CD4-positive, alpha-beta T cell treated with Interferon gamma for 1 hour (primary cell): ENCODE measurements around the gene MNT.

Source experiments
- DNase-seq: peaks from one replicate; pipeline ENCODE4 v3.0.0-alpha.2; 2020

The MNT gene

DNA sequence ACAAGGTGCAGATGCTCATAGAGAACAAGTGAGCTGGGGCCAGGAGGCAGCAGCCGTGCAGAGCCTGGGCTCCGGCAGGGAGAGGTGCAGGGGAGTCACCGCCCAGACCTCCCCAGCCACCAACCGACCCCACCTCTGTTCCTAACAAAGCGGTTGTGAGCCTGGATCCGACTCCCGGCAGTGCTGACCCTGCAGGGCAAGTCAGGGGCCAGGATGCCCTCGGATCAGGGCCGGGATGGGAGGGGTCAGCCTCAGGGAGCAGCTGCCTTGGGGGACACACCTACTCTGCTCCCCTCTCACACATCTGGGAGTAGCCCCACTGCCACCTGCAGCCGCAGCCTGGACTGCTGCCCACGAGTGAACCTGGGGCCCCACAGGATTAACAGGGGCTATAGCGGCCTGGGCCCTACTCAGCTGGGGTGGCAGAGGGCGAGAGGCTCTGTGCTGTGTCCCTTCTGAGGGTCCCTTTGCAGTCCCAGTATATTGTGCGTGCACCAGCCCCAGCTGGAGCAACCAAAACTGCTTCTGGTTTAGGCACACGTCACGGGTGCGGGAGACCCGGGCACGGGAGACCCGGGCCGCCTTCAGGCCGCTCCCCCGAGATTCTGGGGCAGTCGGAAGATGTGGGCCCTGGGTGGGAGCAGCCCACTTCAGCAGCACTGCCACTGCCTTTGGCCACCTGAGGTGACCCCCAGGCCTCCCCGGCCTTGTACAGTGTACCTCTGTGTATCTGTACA is 21.2 kb downstream of the MNT start:
- DNase-seq, result no peak

DNA sequence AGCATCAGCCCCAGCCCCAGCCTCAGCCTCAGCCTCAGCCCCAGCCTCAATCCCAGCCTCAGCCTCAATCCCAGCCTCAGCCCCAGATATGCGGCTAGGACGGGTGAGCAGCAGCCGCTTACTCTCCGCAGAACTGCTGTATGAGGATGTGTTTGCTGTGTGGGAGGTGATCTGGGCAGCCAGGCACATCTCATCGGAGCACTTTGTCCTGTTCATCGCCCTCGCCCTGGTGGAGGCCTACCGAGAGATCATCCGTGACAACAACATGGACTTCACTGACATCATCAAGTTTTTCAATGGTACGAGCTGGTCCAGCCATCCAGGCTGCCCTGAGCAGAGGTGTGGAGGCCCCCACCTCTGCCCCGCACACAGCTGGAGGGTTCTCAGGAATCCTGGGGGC is 22.0 kb downstream of the MNT start:
- no peak for DNase-seq

GRCh38 chr17:2377659-2378058 is 23.2 kb downstream of the MNT start:
- DNase-seq, result no peak

- no peak for DNase-seq
Measured at GRCh38 chr17:2376107-2376506, 24.8 kb downstream of the MNT start.

DNA sequence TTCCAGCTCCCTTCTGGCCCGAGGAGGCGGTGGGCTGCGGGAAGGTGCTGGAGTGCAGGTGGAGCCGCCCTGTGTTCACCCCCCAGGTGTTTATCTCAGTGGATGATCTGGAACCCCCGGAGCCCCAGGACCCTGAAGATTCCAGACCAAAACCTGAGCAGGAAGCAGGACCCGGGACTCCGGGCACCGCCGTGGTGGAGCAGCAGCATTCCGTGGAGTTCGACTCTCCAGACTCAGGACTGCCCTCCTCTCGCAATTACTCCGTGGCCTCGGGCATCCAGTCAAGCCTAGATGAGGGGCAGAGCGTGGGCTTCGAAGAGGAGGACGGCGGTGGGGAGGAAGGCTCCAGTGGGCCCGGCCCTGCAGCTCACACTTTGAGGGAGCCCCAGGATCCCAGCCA is 25.5 kb downstream of the MNT start:
- no peak for DNase-seq

GRCh38 chr17:2374549-2375285 is 26.1 kb downstream of the MNT start:
- DNase-seq, result no peak

- DNase-seq, result no peak
Measured at GRCh38 chr17:2373179-2373578, 27.7 kb downstream of the MNT start.

- no peak for DNase-seq
Measured at GRCh38 chr17:2372681-2373080, 28.2 kb downstream of the MNT start.

GRCh38 chr17:2372180-2372579 is 28.7 kb downstream of the MNT start:
- DNase-seq, result no peak

DNA sequence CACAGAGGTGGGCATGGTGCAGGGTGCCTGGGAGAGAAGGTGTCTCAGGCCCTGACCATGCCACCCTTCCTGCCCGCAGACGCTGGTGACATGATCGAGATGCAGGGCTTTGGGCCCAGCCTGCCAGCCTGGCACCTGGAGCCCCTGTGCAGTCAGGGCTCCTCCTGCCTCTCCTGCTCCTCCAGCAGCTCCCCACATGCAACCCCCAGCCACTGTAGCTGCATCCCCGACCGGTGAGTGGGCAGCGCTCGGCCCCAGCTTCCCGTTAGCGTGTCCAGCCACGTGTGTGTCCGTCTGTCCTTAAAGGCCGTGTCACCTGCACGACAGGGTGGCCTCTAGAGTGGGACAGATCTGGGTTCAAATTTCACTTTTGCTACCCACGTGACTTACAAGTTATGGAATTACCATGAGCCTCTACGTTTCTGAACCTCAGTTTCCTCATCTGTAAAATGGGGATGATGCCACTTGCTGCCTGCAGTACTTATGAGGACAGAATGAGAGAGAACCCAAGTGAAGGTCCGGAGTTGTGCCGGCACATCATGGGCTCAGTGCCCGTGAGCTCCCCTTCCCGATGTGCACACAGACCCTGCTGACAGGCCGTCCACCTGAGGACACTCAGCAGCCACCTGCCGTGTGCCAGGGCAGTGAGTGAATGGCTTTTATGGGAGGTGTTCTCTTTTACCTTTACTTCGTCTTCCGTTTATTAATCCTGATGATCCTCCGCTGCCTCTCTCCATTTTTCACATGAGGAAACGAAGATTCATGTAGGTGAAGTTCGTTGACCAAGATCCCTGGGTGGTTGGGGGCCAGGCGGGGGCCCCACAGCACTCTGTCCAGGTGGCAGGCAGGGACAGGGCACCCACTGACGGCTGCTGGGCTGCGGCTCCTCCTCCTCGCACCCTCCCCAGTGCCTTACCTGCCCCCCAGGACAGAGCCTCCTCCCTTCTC is 29.4 kb downstream of the MNT start:
- DNase-seq, result no peak

DNA sequence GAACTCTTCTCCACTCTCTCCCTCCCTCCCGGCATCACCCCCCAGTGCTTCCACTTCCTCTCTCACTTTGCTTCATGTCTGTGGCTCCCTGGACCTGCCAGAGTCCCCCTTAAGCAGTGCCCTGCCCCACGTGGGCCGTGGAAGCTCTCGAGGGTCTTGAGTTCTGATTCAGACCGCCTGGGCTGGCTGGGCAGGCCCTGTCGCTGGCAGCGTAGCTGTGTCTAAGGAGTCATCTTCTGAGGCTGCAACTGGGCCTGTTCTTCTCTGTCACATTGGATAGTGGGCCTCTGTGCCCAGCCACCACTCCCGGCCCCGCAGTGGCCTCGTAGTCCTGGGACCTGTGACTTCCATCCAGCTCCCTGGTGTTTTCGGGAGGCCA is 30.7 kb downstream of the MNT start:
- DNase-seq, result no peak

- DNase-seq, result no peak
Measured at GRCh38 chr17:2369551-2370210, 31.2 kb downstream of the MNT start.

DNA sequence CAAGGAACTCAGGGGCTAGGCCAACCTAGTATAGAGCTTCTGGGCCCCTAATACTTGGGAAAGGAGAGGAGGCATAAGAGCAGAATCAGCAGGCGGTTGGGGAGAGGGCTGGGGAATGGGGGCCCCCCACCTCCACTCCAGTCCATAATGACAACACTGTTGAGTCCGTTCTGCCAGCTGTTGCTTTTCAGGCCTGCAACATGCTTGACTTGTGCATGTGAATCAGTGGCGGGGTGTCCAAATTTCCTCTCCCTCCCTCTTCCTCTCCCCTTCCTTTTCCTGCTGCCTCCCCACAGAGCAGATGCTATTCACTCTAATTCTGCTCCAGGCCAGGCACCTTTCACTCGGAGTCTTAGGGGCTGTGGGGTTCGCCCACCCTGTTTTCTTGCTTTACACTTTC is 31.8 kb downstream of the MNT start:
- DNase-seq, result no peak

GRCh38 chr17:2368359-2368758 is 32.5 kb downstream of the MNT start:
- no peak for DNase-seq

DNA sequence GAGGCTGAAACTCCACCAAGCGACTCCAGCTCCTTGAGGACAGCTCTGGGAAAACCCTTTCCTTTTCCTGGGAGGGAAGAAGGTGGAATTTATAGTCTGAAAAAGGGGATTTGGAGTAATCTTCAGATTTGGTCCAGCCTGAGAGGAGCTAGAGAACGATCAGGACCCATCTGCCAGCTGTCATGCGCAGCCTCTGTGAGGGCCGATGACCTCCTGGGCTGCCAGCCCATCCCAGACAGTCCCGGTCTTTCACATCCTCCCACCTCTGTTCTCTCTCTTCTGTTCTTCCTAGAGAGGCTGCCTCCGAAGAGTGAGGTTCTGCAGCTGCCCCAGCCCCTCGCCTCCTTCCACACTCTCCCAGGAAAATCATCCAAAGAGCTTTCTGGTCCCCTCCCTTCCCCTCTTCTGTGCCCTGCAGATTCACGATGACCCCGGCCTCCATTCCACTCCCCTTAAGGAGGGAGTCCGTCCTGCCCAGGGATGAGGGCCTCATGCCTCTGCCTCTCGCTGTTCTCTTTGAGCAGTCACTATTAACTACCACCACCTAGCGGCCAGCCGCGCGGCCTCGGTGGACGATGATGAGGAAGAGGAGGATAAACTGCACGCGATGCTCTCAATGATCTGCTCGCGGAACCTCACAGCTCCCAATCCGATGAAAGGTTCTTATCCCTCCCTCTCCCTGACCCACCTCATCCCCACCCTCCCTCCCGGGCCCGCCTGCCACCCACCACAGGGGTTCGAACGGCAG is 33.9 kb downstream of the MNT start:
- no peak for DNase-seq

- DNase-seq, result no peak
Measured at GRCh38 chr17:2365132-2365531, 35.7 kb downstream of the MNT start.

GRCh38 chr17:2364763-2365116 is 36.1 kb downstream of the MNT start:
- DNase-seq, result no peak

DNA sequence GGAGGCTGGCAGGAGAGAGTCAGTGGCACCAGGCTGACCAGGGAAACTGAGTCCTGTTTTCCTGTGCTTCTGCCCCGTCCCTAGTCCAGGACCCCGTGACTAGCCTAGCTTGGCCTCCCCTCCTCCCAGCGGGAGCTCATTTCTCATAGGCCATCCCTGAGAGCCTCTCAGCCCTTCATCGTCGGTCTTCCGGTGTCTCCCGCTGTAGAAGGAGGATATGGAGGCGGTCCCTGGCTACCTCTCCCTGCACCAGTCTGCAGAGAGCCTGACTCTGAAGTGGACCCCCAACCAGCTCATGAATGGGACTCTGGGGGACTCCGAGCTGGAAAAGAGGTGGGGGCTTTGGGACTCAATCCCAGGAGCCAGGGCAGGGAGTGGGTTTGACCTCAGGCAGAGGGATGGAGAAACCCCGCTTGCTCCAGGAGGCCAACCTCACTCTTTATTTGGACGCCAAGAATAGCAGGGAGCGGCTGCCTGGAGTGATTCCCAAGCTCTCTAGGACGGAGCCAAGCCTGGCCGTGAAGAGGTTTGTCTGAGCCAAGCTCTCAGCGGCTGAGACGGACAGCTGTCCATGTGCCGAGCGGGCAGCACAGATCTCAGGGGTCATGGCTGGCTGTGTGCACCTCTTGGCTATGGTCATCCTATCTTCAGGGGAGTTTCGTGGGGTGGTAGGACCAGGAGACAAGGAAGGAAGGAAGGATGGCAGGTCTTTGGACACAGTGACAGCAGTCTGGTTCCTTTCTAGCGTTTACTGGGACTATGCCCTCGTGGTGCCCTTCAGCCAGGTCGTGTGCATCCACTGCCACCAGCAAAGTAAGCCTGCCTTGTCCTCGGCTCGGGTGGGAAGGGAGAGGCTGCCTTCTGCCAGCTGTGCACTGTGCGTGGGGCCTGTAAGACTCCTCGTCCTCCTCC is 36.8 kb downstream of the MNT start:
- DNase-seq, result no peak

- DNase-seq, result no peak
Measured at GRCh38 chr17:2363318-2363717, 37.5 kb downstream of the MNT start.

DNA sequence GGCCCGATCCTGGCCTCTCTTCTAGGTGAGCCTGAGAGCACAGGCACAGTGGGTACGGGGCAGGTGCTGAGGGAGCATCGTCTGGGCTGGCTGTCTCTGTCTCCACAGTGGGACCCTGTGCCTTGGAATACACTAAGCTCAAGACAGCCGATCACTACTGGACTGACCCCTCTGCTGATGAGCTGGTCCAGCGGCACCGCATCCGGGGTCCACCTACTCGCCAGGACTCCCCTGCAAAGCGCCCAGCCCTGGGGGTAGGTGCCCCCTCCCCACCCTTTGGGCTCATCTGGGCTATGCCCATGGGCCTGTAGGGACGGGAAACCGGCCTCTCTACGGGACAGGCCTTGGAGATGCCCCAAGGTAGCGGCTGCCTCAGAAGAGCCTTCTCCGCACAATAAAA is 38.0 kb downstream of the MNT start:
- DNase-seq, result no peak

DNA sequence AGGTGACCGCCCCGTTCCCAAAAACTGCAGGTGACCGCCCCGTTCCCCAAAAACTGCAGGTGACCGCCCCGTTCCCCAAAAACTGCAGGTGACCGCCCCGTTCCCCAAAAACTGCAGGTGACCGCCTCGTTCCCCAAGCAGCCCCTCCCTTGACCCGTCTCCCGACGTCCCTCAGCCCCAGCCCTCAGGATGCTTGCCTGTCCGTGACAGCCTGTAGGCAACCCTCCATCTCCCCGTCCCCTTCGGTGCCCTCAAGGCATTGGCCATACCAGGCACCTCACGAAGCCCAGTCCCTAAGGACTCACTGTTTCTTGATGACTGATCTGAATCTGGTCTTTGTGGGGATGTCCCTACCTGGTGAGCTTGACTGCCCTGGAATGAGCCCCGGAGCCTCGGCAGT is 38.4 kb downstream of the MNT start:
- no peak for DNase-seq
